ENCODE results near the gene SLCO2B1. TPM values are rescaled to one million over a fixed set of nuclear protein-coding genes. Genes with fewer than 3 reads are reported as not detected.

The SLCO2B1 gene
- total and polyA plus RNA-seq, 4 experiments from 2014 or later, result 2.4 to 2.8 TPM; not detected in 2

DNA sequence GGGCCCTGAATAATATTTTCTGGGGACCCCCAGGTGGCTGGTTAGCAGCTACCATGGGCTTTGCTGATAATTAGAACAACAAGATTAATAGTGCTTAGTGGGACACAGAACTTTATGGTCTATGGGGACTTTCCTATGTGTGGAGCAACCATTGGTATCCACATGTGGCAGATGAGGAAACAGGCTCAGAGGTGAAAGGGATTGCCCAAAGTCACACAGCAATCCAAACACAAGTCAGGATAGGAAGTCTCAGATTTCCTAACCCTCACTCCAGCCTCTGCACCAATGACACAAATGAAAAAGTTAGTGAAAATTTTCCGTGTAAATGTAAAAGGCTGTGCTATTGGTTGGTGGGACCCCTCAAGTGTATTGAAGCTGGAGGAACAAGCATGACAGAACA lies 15.3 kb upstream of the SLCO2B1 start:
- H3K27ac Mint-ChIP-seq, result no peak overlapping the region
- CTCF ChIA-PET (ENCODE audit: partially characterized antibody), result interaction anchor here (1.3 to 3.5 kb wide), 2 partner anchors 8 to 70 kb away, joined by 6 to 21 read pairs; no protein-coding TSS in a partner anchor
- POLR2A ChIA-PET (ENCODE audit: partially characterized antibody), result no interaction called here
- Histone ChIP-seq H3K36me3 (ENCODE audit: insufficient read depth, low read length) (no peaks in the 10 kb centered on the region), H3K4me1 (ENCODE audit: insufficient read depth, low read length) (peaks cover 5% of the 10 kb centered on the region), H3K27me3 (ENCODE audit: insufficient read depth, low read length) (no peaks in the 10 kb centered on the region), H3K9me3 (ENCODE audit: control insufficient read depth in 1 of 2, low read length in 2 of 2) (no peaks in the 10 kb centered on the region), H3K4me3 (ENCODE audit: low read length in 2 of 2) (no peak overlapping the region), H3K27ac (ENCODE audit: low read depth, low read length) (no peak overlapping the region)
- H3K27me3 Mint-ChIP-seq, result peaks cover 2 to 16% of the 10 kb centered on the region in 2 donors
- H3K4me1 Mint-ChIP-seq, result peaks cover 3 to 4% (median 4%) of the 10 kb centered on the region in 4 donors
- no peaks in the 10 kb centered on the region for H3K36me3 Mint-ChIP-seq
- DNase-seq, result no peak
- no peaks in the 10 kb centered on the region for H3K9me3 Mint-ChIP-seq
- no peak overlapping the region for H3K4me3 Mint-ChIP-seq
- intact Hi-C loops (cut with micrococcal nuclease), result no loop called here

DNA sequence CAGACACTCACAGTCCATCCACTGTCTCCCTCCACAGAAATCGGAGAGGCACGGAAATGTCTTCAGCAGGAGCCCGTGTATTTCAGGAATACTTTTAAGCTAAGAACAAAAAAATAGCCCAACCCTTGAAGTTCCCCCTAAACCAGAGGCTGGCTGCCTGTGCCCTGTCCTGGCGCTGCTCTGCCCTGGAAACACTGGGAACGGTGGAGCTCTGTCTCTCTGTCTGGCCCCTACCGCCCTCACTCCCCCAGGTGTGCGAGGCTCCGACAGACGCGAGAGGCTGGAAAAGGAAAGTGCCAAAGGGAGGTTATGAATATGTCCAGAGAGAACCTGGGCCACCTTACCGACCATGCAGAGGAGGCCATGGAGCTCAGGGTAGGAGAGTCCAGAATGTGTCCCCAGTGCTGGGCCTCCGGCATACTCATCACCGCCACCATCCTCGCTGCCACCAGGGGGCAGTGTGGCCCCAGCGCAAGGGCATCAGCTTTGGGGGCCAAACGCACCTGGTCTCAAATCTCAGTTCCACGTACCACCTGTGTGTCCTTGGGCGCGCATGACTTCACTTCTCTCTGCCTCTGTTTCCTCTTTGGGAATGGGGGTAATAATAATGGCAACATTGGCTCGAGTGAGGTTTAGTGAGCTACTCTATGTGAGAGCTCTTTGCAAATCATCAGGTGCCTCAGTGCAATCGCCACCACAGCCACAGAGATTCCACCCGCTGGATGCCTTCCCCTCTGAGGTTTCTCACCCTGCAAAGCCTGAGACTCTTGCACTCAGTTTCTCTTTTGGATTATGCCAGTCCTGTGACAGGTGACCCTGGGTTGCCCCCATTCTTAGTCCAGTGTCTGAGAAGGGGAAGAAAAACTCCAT lies 10.4 kb upstream of the SLCO2B1 start:
- H3K4me3 Mint-ChIP-seq, result peak overlapping the region in 1 of 8 donors; percentile 8
- peaks cover 25 to 38% (median 34%) of the 10 kb centered on the region in 4 donors for H3K4me1 Mint-ChIP-seq
- Histone ChIP-seq H3K4me1 (ENCODE audit: insufficient read depth, low read length) (peaks cover 37% of the 10 kb centered on the region), H3K27ac (ENCODE audit: low read depth, low read length) (no peak overlapping the region), H3K27me3 (ENCODE audit: insufficient read depth, low read length) (no peaks in the 10 kb centered on the region), H3K9me3 (ENCODE audit: control insufficient read depth in 1 of 2, low read length in 2 of 2) (no peaks in the 10 kb centered on the region), H3K36me3 (ENCODE audit: insufficient read depth, low read length) (no peaks in the 10 kb centered on the region), H3K4me3 (ENCODE audit: low read length in 2 of 2) (no peak overlapping the region)
- no peaks in the 10 kb centered on the region for H3K36me3 Mint-ChIP-seq
- ChIA-PET CTCF (ENCODE audit: partially characterized antibody) (interaction anchor here (0.7 to 14.7 kb wide), 41 partner anchors 9 to 790 kb away, joined by 3 to 567 read pairs (median 5); partner anchors contain the start of genes SLCO2B1 and TPBGL), POLR2A (ENCODE audit: partially characterized antibody) (interaction anchor here (1.0 to 2.7 kb wide), 11 partner anchors 64 to 139 kb away, joined by 3 to 20 read pairs (median 4); partner anchors contain the start of gene TPBGL)
- DNase-seq, result peak; percentile 68 to 74 (median 69)
- H3K27me3 Mint-ChIP-seq, result peaks cover 0 to 1% of the 10 kb centered on the region in 2 donors
- H3K9me3 Mint-ChIP-seq, result no peaks in the 10 kb centered on the region
- intact Hi-C loops (cut with micrococcal nuclease), result loop anchor here (1.0 to 5.0 kb wide), 5 partner anchors 108 to 242 kb away; no protein-coding TSS in a partner anchor
- peak overlapping the region in 4 of 7 donors; percentile 33 to 83 (median 59) for H3K27ac Mint-ChIP-seq

DNA sequence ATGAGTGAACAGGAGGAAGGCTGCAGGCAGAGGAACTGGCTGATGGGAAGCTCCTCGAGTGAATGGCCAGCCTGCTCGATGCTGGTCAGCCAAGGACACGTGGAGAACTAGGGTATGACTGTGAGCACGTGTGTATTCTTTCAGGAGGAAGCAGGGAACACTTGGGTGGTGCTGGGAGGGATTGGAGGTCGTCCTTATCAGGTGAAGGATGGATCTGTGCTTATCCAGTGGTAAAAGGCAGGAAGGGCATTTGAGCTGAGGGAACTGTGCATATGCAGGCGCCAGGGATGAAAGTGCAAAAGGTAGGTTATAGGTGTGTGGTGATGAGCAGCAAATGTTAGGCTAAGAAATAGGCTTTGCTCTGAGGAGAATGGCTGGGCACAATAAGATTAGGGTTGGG lies 9.7 kb upstream of the SLCO2B1 start:
- intact Hi-C loops (cut with micrococcal nuclease), result loop anchor here (5.0 kb wide), 1 partner anchor 241 kb away; no protein-coding TSS in a partner anchor
- peak overlapping the region in 6 of 7 donors; percentile 31 to 83 (median 36) for H3K27ac Mint-ChIP-seq

DNA sequence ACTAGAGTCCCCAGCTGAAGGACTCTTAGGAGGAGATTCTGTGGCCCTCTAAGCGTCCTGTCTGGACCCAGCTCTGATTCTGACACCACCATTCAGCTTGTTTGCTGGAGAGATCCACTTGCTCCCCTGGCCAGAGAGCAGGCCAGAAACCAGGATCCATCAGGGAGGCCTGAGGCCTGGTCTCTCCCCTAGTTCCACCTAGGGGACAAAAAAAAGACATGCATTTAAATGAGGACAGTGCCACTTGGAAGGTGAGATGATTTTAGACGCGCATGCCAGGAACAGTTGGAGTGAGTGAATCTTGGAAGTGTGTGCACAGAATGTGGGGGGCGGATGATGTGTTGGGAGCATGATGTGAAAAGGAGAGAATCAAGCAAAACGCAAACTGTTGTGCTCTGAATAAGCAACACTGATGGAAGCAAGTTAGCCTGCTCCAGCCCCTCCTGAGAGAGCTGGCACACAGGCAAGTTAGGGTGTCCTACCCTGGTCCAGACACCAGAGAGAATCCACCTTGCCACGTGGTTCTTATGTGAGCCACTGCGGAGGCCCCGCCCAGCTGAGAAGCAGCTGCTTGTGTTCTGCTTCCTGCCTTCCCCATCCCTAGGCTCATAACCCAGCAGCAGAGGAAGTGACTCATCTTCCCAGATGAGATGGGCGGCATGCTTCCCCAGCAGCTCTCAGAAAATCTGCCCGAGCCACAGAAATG lies 8.0 kb upstream of the SLCO2B1 start:
- Histone ChIP-seq H3K27me3 (ENCODE audit: insufficient read depth, low read length) (no peaks in the 10 kb centered on the region), H3K36me3 (ENCODE audit: insufficient read depth, low read length) (no peaks in the 10 kb centered on the region), H3K27ac (ENCODE audit: low read depth, low read length) (peak overlapping the region; percentile 22), H3K9me3 (ENCODE audit: control insufficient read depth in 1 of 2, low read length in 2 of 2) (no peaks in the 10 kb centered on the region), H3K4me1 (ENCODE audit: insufficient read depth, low read length) (peaks cover 37% of the 10 kb centered on the region), H3K4me3 (ENCODE audit: low read length in 2 of 2) (no peak overlapping the region)
- Mint-ChIP-seq H3K9me3 (no peaks in the 10 kb centered on the region), H3K36me3 (no peaks in the 10 kb centered on the region), H3K4me1 (peaks cover 25 to 40% (median 34%) of the 10 kb centered on the region in 4 donors), H3K27me3 (peaks cover 0 to 1% of the 10 kb centered on the region in 2 donors), H3K27ac (peak overlapping the region; percentile 45 to 93 (median 89)), H3K4me3 (peak overlapping the region in 7 of 8 donors; percentile 58 to 75 (median 73))
- ChIA-PET CTCF (ENCODE audit: partially characterized antibody) (interaction anchor here (1.2 to 14.7 kb wide), 20 partner anchors 9 to 390 kb away, joined by 3 to 567 read pairs (median 10); partner anchors contain the start of gene TPBGL), POLR2A (ENCODE audit: partially characterized antibody) (interaction anchor here (0.8 to 3.2 kb wide), 6 partner anchors 62 to 133 kb away, joined by 3 to 25 read pairs (median 12); partner anchors contain the start of gene TPBGL)
- DNase-seq, result peak; percentile 44 to 88 (median 57)
- intact Hi-C loops (cut with micrococcal nuclease), result loop anchor here (1.0 to 5.0 kb wide), 2 partner anchors 98 to 239 kb away; no protein-coding TSS in a partner anchor

More for the DNA sequence above, 9.7 kb upstream of the SLCO2B1 start:
- H3K9me3 Mint-ChIP-seq, result no peaks in the 10 kb centered on the region
- H3K36me3 Mint-ChIP-seq, result no peaks in the 10 kb centered on the region
- Histone ChIP-seq H3K4me3 (ENCODE audit: low read length in 2 of 2) (no peak overlapping the region), H3K27ac (ENCODE audit: low read depth, low read length) (no peak overlapping the region), H3K27me3 (ENCODE audit: insufficient read depth, low read length) (no peaks in the 10 kb centered on the region), H3K36me3 (ENCODE audit: insufficient read depth, low read length) (no peaks in the 10 kb centered on the region), H3K9me3 (ENCODE audit: control insufficient read depth in 1 of 2, low read length in 2 of 2) (no peaks in the 10 kb centered on the region), H3K4me1 (ENCODE audit: insufficient read depth, low read length) (peaks cover 37% of the 10 kb centered on the region)
- peak overlapping the region in 1 of 8 donors; percentile 8 for H3K4me3 Mint-ChIP-seq
- DNase-seq, result no peak
- POLR2A ChIA-PET (ENCODE audit: partially characterized antibody), result interaction anchor here (1.0 to 2.9 kb wide), 12 partner anchors 64 to 139 kb away, joined by 3 to 20 read pairs (median 6); partner anchors contain the start of gene TPBGL
- peaks cover 25 to 40% (median 34%) of the 10 kb centered on the region in 4 donors for H3K4me1 Mint-ChIP-seq
- CTCF ChIA-PET (ENCODE audit: partially characterized antibody), result interaction anchor here (0.7 to 14.7 kb wide), 38 partner anchors 9 to 245 kb away, joined by 3 to 567 read pairs (median 6); partner anchors contain the start of genes SLCO2B1 and TPBGL
- H3K27me3 Mint-ChIP-seq, result peaks cover 0 to 1% of the 10 kb centered on the region in 2 donors

DNA sequence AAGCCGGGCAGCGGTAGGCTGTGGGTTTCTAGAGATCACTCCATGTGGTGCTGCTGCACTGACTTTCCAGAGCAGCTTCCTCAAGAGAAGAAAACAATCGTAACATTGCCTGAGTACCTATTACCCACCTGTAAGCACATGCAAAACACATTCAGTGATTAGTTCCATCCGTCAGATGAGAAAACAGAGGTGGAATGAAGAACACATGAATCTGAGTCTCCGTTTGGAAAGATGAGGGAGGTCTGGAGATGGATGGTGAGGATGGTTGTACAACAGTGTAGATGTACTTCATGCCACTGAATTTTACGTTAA lies 7.5 kb upstream of the SLCO2B1 start:
- ChIA-PET POLR2A (ENCODE audit: partially characterized antibody) (interaction anchor here (0.8 to 3.2 kb wide), 6 partner anchors 61 to 132 kb away, joined by 3 to 25 read pairs (median 12); partner anchors contain the start of gene TPBGL), CTCF (ENCODE audit: partially characterized antibody) (interaction anchor here (0.7 to 14.7 kb wide), 21 partner anchors 10 to 863 kb away, joined by 3 to 567 read pairs (median 6); partner anchors contain the start of gene TPBGL)
- Mint-ChIP-seq H3K4me3 (peak overlapping the region in 7 of 8 donors; percentile 58 to 75 (median 73)), H3K27me3 (peaks cover 0 to 1% of the 10 kb centered on the region in 2 donors), H3K9me3 (no peaks in the 10 kb centered on the region), H3K36me3 (no peaks in the 10 kb centered on the region), H3K4me1 (peaks cover 25 to 40% (median 34%) of the 10 kb centered on the region in 4 donors), H3K27ac (peak overlapping the region; percentile 45 to 93 (median 85))
- Histone ChIP-seq H3K4me3 (ENCODE audit: low read length in 2 of 2) (no peak overlapping the region), H3K27me3 (ENCODE audit: insufficient read depth, low read length) (no peaks in the 10 kb centered on the region), H3K27ac (ENCODE audit: low read depth, low read length) (peak overlapping the region; percentile 22), H3K36me3 (ENCODE audit: insufficient read depth, low read length) (no peaks in the 10 kb centered on the region), H3K4me1 (ENCODE audit: insufficient read depth, low read length) (peaks cover 37% of the 10 kb centered on the region), H3K9me3 (ENCODE audit: control insufficient read depth in 1 of 2, low read length in 2 of 2) (no peaks in the 10 kb centered on the region)
- intact Hi-C loops (cut with micrococcal nuclease), result loop anchor here (1.0 to 5.0 kb wide), 2 partner anchors 98 to 239 kb away; no protein-coding TSS in a partner anchor
- no peak for DNase-seq

DNA sequence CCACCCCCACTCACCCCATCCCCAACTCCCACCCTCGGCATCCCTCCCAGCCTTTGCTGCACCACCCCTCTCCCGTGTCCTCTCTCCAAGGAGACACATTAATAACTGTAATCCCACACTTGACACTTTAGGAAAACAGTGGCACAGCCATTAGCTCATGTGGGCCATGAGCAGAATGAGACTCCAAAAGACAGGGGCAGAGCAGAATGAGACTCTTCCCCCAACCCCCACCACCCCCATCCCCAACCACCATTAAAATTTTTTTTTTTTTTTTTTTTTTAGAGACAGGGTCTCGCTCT lies 6.2 kb upstream of the SLCO2B1 start:
- Mint-ChIP-seq H3K9me3 (no peaks in the 10 kb centered on the region), H3K4me1 (peaks cover 25 to 40% (median 34%) of the 10 kb centered on the region in 4 donors), H3K27me3 (peaks cover 0 to 1% of the 10 kb centered on the region in 2 donors), H3K36me3 (no peaks in the 10 kb centered on the region), H3K27ac (no peak overlapping the region), H3K4me3 (no peak overlapping the region)
- no peak overlapping the region for H3K4me3 ChIP-seq (ENCODE audit: low read length in 2 of 2)
- no peaks in the 10 kb centered on the region for H3K9me3 ChIP-seq (ENCODE audit: control insufficient read depth in 1 of 2, low read length in 2 of 2)
- no peaks in the 10 kb centered on the region for H3K27me3 ChIP-seq (ENCODE audit: insufficient read depth, low read length)
- ChIA-PET POLR2A (ENCODE audit: partially characterized antibody) (interaction anchor here (3.1 to 3.2 kb wide), 2 partner anchors 97 to 131 kb away, joined by 22 to 25 read pairs; partner anchors contain the start of gene TPBGL), CTCF (ENCODE audit: partially characterized antibody) (interaction anchor here (0.8 to 14.7 kb wide), 16 partner anchors 11 to 243 kb away, joined by 3 to 567 read pairs (median 6); partner anchors contain the start of gene TPBGL)
- intact Hi-C loops (cut with micrococcal nuclease), result loop anchor here (1.0 to 5.0 kb wide), 2 partner anchors 127 to 238 kb away; no protein-coding TSS in a partner anchor
- no peak overlapping the region for H3K27ac ChIP-seq (ENCODE audit: low read depth, low read length)
- H3K4me1 ChIP-seq (ENCODE audit: insufficient read depth, low read length), result peaks cover 37% of the 10 kb centered on the region
- H3K36me3 ChIP-seq (ENCODE audit: insufficient read depth, low read length), result no peaks in the 10 kb centered on the region
- DNase-seq, result no peak
